Mesodermal cell (in vitro differentiated cells): ENCODE measurements around the gene CETN3.

Source experiments
- H3K27ac ChIP-seq: 2 replicates; pipeline ENCODE4 v1.7.0; 2013; ENCODE audit warnings: mild to moderate bottlenecking, low read depth, low read length, moderate library complexity; ENCODE audit not compliant: severe bottlenecking
- H3K36me3 ChIP-seq: 2 replicates; pipeline ENCODE4 v1.7.1; 2013; ENCODE audit warnings: mild to moderate bottlenecking, low read length, moderate library complexity; ENCODE audit not compliant: control insufficient read depth, insufficient read depth
- H3K4me1 ChIP-seq: one replicate; pipeline ENCODE4 v1.7.1; 2013; ENCODE audit warnings: mild to moderate bottlenecking, low read length; ENCODE audit not compliant: insufficient read depth, control insufficient read depth, poor library complexity, severe bottlenecking
- H3K4me3 ChIP-seq: 2 replicates; pipeline ENCODE4 v1.7.0; 2013; ENCODE audit warnings: low read length, control low read depth, mild to moderate bottlenecking; ENCODE audit not compliant: insufficient read depth, poor library complexity, severe bottlenecking; ENCODE audit errors: extremely low read depth
- H3K9me3 ChIP-seq: 2 replicates; pipeline ENCODE4 v1.7.1; 2013; ENCODE audit warnings: mild to moderate bottlenecking, low read length, moderate library complexity; ENCODE audit not compliant: control insufficient read depth
- WGBS, 2 experiments: methylation state at CpG; one replicate each; pipeline ENCODE4 v1.1.5; 2013; ENCODE audit warnings: missing lambda C conversion rate in 2 of 2; ENCODE audit not compliant: insufficient coverage in 2 of 2; 5-methylcytosine and 5-hydroxymethylcytosine counted together

The CETN3 gene

DNA sequence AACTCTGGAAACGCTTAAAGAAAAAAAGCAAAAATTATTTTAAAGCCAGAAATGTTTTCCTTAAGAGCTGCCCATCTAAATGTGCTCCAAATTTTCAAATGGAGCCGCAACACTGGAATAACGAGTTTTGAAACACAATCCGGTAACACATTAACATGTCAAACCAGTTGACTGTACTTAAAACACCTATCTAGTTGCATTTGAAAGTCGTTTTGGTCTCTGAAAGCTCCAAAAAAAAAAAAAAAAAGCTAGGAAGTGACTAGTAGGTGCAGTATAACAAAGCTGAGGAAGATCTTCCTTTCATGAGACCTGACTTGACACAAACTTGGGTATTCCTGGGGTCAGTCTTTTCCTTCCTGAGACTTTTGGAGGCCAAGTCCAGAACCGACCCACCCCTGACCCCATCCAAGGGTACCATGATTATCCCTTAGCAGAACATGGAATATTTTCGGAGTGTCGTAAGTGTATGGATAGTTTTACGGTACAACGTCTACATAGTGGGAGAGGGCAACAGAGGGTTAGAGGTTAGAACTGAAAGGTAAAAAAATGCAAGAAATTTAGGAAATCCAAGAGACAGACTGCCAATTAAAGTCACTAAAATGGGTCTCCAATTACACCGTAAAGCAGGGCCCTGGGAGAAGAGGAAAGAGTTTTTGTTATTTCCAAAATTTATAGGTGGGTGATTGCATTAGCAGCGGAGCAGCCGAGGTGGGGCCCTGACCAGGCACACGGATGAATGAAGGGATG lies 812 bp downstream of the CETN3 start:
- H3K4me3 ChIP-seq, result peak overlapping the region; percentile 68
- H3K27ac ChIP-seq, result peak overlapping the region; percentile 94
- no peaks in the 10 kb centered on the region for H3K9me3 ChIP-seq
- 8 to 13% methylated on average over 11 to 12 of the region's 14 CpGs for WGBS, 2 experiments
- peaks cover 8% of the 10 kb centered on the region for H3K36me3 ChIP-seq
- H3K4me1 ChIP-seq, result no peaks in the 10 kb centered on the region

DNA sequence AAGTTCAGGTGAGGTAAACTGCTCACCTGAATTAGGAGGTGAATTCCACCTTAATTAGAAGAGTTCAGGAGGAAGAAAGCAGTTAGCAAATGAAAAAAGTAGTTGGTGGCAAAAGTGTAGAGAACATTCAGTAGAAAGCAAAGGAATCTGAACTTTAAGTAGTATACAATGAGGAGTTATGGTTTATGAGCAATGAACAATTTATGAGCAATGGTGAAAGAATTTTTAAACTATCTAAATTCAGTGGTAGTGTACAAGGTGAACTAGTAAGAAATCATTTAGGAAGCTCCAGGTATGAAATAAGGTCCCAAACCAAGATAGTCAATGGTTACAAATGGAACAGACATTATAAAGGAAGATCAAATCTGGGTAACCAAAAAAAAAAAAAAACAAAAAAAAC lies 3.1 kb downstream of the CETN3 start:
- H3K4me3 ChIP-seq, result no peak overlapping the region
- H3K4me1 ChIP-seq, result no peaks in the 10 kb centered on the region
- H3K9me3 ChIP-seq, result no peaks in the 10 kb centered on the region
- H3K36me3 ChIP-seq, result peaks cover 16% of the 10 kb centered on the region
- H3K27ac ChIP-seq, result no peak overlapping the region

DNA sequence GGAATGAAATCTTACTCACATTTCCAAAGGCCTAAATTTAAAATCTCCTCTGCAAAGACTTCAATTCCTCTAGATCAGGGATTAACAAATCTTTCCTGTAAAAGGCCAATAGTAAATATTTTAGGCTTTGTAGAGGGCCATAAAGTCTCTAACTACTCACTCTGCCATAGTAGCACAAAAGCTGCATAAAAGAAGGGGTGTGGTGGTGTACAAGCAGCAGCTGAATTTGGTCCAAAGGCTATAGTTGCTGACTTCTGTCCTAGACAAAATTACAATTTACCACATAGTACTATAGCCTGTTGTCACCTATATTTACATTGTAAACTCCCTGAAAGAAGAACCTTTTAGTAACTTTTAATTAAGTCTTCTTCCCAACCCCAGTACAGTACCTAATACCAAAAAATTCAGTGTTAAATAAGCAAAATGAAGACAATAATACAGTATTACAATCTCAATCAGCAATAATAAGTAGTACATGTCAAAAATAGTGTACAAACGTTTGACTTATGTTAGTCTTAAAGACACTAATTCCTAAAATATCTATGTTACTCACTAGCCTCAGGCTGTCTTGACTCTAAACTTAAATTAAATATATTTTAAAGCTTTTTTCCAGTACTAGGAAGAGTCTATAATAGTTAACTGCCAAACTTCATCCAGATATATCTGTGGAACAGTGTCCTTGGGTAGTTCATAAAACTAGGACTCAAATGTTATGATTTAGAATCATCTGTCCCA lies 6.9 kb downstream of the CETN3 start:
- peaks cover 23% of the 10 kb centered on the region for H3K36me3 ChIP-seq
- H3K4me3 ChIP-seq, result no peak overlapping the region
- H3K27ac ChIP-seq, result no peak overlapping the region
- WGBS, 2 experiments, result no CpG with 5 or more reads among the region's 1 CpG
- peaks cover 5% of the 10 kb centered on the region for H3K4me1 ChIP-seq
- H3K9me3 ChIP-seq, result no peaks in the 10 kb centered on the region

GRCh38 chr5:90399251-90399650 lies 10.3 kb downstream of the CETN3 start:
- Histone ChIP-seq H3K4me3 (no peak overlapping the region), H3K9me3 (no peaks in the 10 kb centered on the region), H3K4me1 (peaks cover 5% of the 10 kb centered on the region), H3K27ac (no peak overlapping the region), H3K36me3 (peaks cover 18% of the 10 kb centered on the region)
- WGBS, 2 experiments, result 79 to 92% methylated on average over 2 to 4 of the region's 4 CpGs

GRCh38 chr5:90398726-90399125 lies 10.8 kb downstream of the CETN3 start:
- no peaks in the 10 kb centered on the region for H3K9me3 ChIP-seq
- H3K4me3 ChIP-seq, result no peak overlapping the region
- H3K4me1 ChIP-seq, result peaks cover 5% of the 10 kb centered on the region
- WGBS, 2 experiments, result 100% methylated on average over 1 of the region's 2 CpGs
- H3K27ac ChIP-seq, result no peak overlapping the region
- H3K36me3 ChIP-seq, result peaks cover 15% of the 10 kb centered on the region

DNA sequence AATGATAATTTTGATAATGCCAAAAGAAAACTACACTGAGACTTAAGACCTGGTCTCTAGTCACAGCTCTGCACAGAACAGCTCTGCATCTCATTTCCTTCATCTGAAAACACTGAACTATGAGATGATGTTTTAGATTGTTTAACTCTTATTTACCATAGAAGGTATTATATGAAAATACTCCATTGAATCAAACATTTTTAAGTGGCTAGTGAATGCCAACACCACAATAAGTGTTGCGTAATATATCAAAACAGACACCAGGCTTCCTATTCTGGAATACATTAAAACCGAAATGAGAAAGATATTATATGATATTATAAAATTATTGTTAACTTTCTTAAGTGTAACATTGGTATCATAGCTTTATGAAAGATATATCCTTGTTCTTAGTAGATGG lies 14.6 kb downstream of the CETN3 start:
- Histone ChIP-seq H3K4me1 (peaks cover 15% of the 10 kb centered on the region), H3K27ac (no peak overlapping the region), H3K36me3 (peaks cover 10% of the 10 kb centered on the region), H3K9me3 (no peaks in the 10 kb centered on the region), H3K4me3 (no peak overlapping the region)
- no CpG with 5 or more reads among the region's 2 CpGs for WGBS, 2 experiments

GRCh38 chr5:90390928-90391327 lies 18.6 kb downstream of the CETN3 start:
- Histone ChIP-seq H3K27ac (peak overlapping the region; percentile 52), H3K4me3 (no peak overlapping the region), H3K36me3 (peaks cover 3% of the 10 kb centered on the region), H3K9me3 (no peaks in the 10 kb centered on the region), H3K4me1 (peaks cover 11% of the 10 kb centered on the region)
- WGBS, 2 experiments, result 69 to 73% methylated on average over 2 of the region's 3 CpGs

- Histone ChIP-seq H3K27ac (peak overlapping the region; percentile 52), H3K4me3 (no peak overlapping the region), H3K36me3 (peaks cover 3% of the 10 kb centered on the region), H3K4me1 (peaks cover 11% of the 10 kb centered on the region), H3K9me3 (no peaks in the 10 kb centered on the region)
- WGBS, 2 experiments, result 80% methylated on average over 1 of the region's 2 CpGs; no CpG with 5 or more reads in 1 of the 2 experiments
Observed at GRCh38 chr5:90390326-90390725, 19.2 kb downstream of the CETN3 start.

- Histone ChIP-seq H3K9me3 (no peaks in the 10 kb centered on the region), H3K4me3 (no peak overlapping the region), H3K4me1 (peaks cover 11% of the 10 kb centered on the region), H3K27ac (no peak overlapping the region), H3K36me3 (no peaks in the 10 kb centered on the region)
- no CpG with 5 or more reads among the region's 3 CpGs for WGBS, 2 experiments
Observed at GRCh38 chr5:90387508-90387907, 22.0 kb downstream of the CETN3 start.

GRCh38 chr5:90386099-90386710 lies 23.4 kb downstream of the CETN3 start:
- Histone ChIP-seq H3K4me3 (no peak overlapping the region), H3K9me3 (no peaks in the 10 kb centered on the region), H3K27ac (no peak overlapping the region), H3K36me3 (no peaks in the 10 kb centered on the region), H3K4me1 (peaks cover 9% of the 10 kb centered on the region)
- no CpG with 5 or more reads among the region's 1 CpG for WGBS, 2 experiments

DNA sequence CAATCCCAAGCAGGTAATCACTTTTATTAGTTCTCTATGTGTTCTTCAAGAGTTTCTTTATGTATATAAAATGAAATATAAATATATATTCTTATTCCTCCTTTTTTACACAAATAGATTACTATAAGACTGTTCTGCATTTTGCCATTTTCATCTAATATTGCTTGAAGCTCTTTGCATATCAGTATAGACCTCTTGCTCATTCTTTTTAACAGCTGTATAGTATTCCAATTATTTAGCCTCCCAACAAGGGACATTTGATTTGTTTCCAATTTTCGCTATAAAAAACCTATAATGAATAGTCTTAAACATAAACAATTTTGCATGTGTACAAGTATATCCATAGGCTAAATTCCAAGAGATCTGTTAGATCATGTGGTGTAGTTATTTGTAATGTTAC lies 25.2 kb downstream of the CETN3 start:
- Histone ChIP-seq H3K4me1 (no peaks in the 10 kb centered on the region), H3K9me3 (no peaks in the 10 kb centered on the region), H3K27ac (no peak overlapping the region), H3K4me3 (no peak overlapping the region), H3K36me3 (no peaks in the 10 kb centered on the region)
- WGBS, 2 experiments, result no CpG with 5 or more reads among the region's 1 CpG
